Activated T-helper 1 cell treated with anti-CD3 and anti-CD28 coated beads, Interleukin-2, amount 50 U/mL, for 16 hours (primary cell): Measurements from ENCODE around the gene WNT9B.
"Not testable (repeated sequence)": the region's sequence is repeated elsewhere in the genome, so short reads cannot be mapped to it uniquely, and the experiment has no call there.

Source experiments
- DNase-seq, 2 donors: peaks; one replicate each; pipeline ENCODE4 v3.0.0-alpha.2; 2020; ENCODE audit warnings: low read depth in 1 of 2, low spot score in 1 of 2

Gene WNT9B

GRCh38 chr17:46821482-46822387 lies 29.6 kb upstream of the WNT9B start:
- DNase-seq, result no peak

DNA sequence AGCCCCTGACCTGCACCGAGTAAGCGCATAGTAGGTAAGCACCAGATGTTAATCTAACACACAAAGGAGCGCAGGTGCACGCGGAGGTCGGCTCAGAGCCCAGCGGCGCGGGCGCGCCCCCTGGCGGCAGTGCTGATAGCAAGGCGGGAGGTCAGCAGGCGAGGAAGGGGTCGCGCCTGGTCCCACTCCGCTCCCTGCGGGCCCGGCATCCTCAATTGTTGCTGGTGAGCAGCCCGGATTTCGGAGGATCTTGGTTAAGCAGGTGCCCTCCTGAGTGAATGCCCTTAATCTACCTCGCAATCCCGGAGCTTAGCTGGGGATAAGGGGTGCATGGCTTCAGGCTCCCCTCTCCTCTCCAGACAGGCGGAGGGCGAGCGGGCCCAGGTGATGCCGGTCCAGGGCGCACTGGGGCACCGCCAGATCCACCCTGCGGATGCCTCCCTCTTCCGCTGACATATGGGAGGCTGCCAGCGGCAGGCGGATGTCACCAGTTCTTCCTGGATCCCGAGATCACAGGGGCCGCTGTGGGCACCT lies 28.9 kb upstream of the WNT9B start:
- DNase-seq, result no peak

DNA sequence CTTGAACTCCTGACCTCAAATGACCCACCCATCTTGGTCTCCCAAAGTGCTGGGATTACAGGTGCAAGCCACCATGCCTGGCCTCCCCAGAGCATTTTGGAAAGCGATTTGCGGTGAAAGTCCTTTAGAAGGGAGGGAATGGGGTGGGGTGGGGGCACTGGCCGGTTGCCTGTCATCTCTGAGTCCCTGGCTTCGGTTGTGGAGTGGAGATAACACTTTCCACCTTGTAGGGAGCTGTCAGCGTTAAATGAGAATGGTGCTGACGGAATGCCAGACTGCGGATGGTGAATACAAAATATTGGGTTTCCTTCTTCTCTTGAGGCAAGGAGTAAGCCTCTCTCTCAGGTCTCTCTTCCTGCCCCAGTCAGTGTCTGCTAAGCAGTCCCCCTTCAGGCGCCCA lies 27.7 kb upstream of the WNT9B start:
- DNase-seq, result no peak

DNA sequence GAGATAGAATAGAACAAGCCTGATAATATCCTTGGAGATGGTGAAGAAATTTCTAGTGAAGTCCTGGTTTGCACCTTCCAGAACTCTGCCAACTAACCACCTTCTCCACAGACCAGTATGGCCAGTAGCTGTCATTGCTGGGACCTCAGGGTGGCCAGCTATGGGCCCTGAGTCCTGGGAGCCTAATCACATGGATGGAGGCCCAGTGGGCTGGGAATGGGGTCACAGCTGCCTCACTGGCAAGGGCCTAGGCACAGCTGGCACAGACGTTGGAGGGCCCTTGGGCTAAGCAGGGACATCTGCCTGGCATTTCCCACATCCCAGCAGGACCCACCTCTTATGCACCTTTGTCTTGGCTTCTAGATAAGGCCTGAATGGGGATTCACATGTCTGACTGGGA lies 25.3 kb upstream of the WNT9B start:
- no peak for DNase-seq

DNA sequence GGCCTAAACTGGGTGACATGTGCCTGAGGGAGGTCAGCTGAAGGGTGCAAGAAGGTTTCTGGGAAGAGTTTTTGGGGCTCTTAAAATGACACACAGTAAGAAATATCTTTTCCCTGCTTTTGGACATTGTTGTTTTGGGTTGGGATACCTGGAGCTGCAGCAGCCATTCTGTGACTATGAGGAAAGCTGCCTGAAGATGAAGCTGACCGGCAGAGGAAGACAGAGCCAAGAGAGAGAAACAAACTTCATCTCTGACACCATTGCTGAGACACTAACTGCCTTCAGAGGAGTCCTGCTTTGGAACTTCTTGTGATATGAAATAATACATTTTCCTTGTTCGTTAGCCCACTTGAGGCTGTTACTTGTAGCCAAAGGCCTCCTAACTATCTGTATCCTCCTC lies 24.1 kb upstream of the WNT9B start:
- DNase-seq, result no peak

- DNase-seq, result no peak
Measured at GRCh38 chr17:46831573-46832330, 19.6 kb upstream of the WNT9B start.

- no peak for DNase-seq
Measured at GRCh38 chr17:46832331-46832821, 19.0 kb upstream of the WNT9B start.

- no peak for DNase-seq
Measured at GRCh38 chr17:46832945-46833839, 18.2 kb upstream of the WNT9B start.

GRCh38 chr17:46833840-46834208 lies 17.6 kb upstream of the WNT9B start:
- no peak for DNase-seq

DNA sequence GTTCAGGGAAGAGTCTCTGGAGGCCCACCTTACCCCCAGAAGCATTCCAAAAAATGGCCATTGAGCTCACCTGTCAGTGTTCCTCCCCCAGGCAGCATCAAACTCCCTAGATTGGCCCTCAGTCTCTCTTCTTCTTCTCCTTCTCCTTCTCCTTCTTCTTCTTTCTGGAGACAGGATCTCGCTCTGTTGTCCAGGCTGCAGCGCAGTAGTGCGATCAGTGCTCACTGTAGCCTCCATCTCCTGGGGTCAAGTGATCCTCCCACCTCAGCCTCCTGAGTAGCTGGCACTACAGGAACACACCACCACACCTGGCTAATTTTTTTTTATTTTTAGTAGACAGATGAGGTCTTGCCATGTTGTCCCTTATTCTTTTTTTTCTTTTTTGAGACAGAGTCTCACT lies 16.5 kb upstream of the WNT9B start:
- no peak for DNase-seq

- no peak for DNase-seq
Measured at GRCh38 chr17:46836500-46836899, 14.9 kb upstream of the WNT9B start.

GRCh38 chr17:46837521-46837920 lies 13.9 kb upstream of the WNT9B start:
- no peak for DNase-seq

GRCh38 chr17:46839211-46839610 lies 12.2 kb upstream of the WNT9B start:
- no peak for DNase-seq

DNA sequence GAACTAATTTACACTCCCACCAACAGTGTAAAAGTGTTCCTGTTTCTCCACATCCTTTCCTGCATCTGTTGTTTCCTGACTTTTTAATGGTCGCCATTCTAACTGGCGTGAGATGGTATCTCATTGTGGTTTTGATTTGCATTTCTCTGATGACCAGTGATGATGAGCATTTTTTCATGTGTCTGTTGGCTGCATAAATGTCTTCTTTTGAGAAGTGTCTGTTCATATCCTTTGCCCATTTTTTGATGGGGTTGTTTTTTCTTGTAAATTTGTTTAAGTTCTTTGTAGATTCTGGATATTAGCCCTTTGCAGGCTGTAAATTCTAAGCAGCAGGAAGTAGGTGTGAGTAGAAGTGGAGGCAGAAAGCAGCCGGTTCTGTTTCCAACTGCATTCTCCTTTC lies 10.8 kb upstream of the WNT9B start:
- not testable (repeated sequence) for DNase-seq

DNA sequence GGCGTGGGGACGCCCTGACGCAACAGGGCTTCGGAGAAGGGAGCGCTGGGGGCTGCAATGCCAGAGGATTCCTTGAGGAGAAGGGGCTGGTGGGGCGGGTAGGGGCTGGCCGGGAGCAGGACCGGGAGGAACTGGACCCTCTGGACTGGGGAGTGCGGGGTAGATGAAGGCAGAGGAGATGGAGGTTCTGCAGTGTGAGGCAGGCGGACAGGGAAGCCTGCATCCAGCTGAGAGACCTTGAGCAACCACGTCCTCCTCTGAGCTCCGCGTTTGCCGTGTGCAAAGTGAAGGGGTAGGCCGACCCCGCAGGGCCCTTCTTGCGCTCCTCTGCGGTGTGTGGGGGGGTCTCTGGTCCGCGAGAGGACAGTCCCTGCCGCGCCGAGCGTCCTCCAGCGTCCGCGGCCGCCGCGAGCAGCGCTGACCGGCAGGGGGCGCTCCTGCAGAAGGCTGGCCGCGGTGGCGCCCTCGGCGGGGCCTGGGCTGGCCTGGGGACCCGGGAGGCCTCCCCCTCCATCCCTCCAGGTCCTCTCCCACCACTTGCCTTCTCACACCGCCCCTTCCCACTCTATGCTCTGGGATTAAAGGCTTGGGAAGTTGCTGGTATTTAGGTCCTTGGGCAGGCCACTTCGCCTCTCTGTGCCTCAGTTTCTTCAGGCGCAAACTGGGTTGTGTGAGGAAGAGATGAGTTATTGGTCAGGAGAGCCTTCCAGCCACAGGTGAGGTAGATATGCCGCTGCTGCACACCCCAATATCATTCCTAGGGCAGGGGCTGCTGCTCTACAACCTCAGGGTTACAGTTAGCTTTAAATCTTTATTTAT lies 9.6 kb upstream of the WNT9B start:
- DNase-seq, result no peak

DNA sequence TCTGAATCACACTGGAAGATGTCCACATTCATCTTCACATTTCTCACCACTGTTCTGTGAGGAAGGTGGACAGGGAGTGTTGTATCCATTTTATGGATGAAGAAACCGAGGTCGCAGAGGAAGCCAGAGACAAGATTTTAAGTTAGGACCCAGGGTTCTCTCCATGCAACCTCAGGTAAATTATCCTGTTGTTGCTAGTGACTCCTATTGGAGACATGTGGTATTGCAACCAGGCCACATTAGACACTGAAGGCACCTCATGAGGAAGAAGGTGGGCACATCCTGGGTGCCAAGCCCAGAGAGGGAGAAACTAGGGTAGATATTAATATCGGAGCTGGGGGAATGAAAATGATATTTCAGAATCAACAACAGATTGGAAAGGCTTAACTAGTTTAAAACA lies 8.5 kb upstream of the WNT9B start:
- no peak for DNase-seq

DNA sequence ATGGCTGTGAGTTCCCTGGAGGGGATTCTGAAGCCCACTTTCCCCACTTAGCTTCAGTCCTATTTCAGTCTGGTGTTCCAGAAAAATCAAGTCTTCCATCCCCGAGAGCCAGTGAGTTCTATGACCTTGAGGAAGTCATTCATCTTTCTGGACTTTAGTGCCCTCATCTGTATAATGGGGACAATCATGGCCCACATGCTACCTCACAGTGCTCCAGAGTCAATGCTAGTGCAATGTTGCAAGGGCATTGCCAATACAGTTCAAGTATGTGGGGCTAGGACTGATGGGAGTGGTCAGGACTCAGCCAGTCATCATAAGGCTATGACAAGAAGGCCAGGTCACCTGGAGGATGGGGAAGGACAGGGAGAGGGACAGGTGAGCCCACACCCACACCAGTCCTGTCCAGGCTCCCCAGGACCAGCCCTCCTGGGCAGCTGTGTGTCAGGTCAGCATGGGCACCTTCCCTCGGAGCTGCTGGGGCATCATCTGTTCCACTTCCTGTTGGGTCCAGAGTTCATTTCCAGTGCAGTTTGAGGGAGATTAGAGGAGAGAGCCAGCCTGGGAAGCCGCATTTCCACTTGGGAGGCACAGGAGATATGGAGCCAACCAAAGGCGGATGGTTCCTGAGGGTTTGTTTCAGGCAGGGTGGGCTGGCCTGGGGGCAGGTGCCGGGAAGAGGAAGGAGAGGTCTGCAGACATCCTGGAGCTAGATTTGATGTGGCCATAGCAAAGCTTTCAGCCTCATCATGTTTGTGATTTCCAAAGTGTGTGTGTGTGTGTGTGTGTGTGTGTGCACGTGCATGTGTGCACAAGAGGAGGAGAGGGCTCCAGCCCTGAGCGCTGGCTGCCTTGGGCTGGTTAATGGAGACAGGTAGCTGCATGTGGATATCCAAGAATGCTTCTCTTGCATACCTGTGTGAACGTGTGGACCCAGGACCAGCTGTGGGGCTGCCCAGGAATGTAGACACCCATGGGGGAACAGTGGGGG lies 3.9 kb upstream of the WNT9B start:
- DNase-seq, result no peak

DNA sequence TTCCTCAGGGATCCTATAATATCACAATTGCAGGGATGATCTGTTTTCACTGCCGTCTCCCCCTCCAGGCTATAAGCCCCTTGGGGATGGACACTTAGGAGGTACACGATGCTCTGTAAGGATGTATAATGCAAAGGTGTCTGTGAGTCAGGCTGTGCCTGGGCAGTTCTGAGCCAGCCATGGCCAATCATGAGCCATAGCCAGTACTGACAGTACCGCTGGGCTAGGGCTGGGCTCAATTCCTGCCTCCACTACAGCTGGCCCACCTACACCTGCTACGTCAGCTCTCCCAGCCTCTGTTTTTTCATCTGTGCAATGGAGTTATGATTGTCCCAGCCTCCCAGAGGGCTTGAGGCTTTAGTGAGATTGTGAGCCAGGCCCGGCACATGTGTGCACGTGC lies 2.8 kb upstream of the WNT9B start:
- no peak for DNase-seq

GRCh38 chr17:46850688-46851028 lies 725 bp upstream of the WNT9B start:
- DNase-seq, result no peak
